ENCODE measurements around the gene C5orf15. TPM values are rescaled to one million over a fixed set of nuclear protein-coding genes. Genes with fewer than 3 reads are reported as not detected.

Gene C5orf15
- total RNA-seq, 2 experiments from 2014 or later = 23.7 to 26.7 TPM

- no peak overlapping the region for H3K4me3 Mint-ChIP-seq
- H3K4me1 Mint-ChIP-seq (ENCODE audit: low read depth) = peaks cover 39% of the 10 kb centered on the region
- no peaks in the 10 kb centered on the region for H3K36me3 Mint-ChIP-seq
- ChIA-PET CTCF (interaction anchor here (1.1 kb wide), 1 partner anchor 10 kb away, joined by 4 read pairs; no protein-coding TSS in a partner anchor), POLR2A (no interaction called here)
- H3K9me3 Mint-ChIP-seq = peaks cover 2% of the 10 kb centered on the region
- DNase-seq = no peak
- no peak overlapping the region for H3K27ac Mint-ChIP-seq
- intact Hi-C loops (cut with micrococcal nuclease) = loop anchor here (5.0 kb wide), 1 partner anchor 248 kb away; no protein-coding TSS in a partner anchor
- no peaks in the 10 kb centered on the region for H3K27me3 Mint-ChIP-seq
Observed at GRCh38 chr5:133934822-133935666, 33.4 kb downstream of the C5orf15 start.

DNA sequence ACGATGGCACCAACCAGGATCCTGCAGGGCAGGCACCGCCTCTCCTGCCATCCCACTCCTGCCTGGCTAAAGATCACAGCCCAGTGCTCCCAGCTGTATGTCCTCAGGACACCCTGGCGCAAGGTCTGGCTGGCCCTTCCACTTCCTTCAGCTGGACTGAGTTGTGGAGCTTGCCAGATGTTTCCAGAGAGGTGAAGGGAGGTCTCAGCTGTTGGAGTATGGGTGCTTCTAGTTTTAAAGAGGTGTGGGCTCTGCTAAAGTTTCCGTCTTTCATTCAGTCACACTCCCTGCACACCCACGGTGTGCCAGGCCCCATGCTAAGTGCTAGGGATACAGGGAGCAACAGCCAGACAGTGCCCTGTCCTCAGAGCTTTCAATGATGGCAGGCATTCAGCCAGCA is 34.1 kb downstream of the C5orf15 start:
- CTCF ChIA-PET = interaction anchor here (1.1 kb wide), 1 partner anchor 10 kb away, joined by 4 read pairs; no protein-coding TSS in a partner anchor

DNA sequence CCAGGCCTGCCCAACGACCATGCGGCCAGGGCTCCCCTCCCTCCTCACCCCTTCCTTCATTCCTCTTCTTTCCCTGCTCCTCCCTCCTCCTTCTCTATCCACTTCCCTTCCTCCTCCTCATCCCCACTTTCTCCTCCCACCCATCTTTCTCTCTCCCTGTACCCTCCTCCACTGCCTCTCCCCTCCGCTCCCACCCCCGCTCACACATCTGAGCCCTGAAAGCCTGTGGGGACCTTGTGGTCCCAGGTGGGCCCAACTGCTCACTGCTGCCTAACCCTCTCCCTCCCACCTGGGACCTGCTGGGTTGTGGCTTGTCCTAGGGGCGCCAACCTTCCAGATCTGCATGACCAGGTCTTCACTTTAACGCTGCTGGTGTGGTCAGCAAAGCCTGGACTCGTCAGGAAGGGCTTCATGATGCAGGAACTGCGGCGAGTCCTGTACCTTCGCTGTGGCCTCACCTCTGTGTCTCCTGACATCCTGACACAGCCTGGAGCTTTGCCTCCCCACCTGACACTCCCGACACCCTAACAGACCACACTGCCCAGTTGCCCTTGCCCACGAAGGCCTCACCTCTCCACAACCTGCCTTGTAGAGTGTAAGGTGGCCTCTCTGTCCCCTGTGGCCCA is 34.6 kb downstream of the C5orf15 start:
- Mint-ChIP-seq H3K36me3 (no peaks in the 10 kb centered on the region), H3K27me3 (no peaks in the 10 kb centered on the region), H3K27ac (no peak overlapping the region), H3K4me3 (no peak overlapping the region), H3K4me1 (ENCODE audit: low read depth) (peaks cover 41% of the 10 kb centered on the region), H3K9me3 (peaks cover 2% of the 10 kb centered on the region)
- intact Hi-C loops (cut with micrococcal nuclease) = loop anchor here (5.0 kb wide), 1 partner anchor 246 kb away; no protein-coding TSS in a partner anchor
- no peak for DNase-seq
- ChIA-PET CTCF (no interaction called here), POLR2A (no interaction called here)

More for the DNA sequence above, 34.1 kb downstream of the C5orf15 start:
- Mint-ChIP-seq H3K4me3 (no peak overlapping the region), H3K4me1 (ENCODE audit: low read depth) (peaks cover 41% of the 10 kb centered on the region), H3K27me3 (no peaks in the 10 kb centered on the region), H3K27ac (no peak overlapping the region), H3K36me3 (no peaks in the 10 kb centered on the region), H3K9me3 (peaks cover 2% of the 10 kb centered on the region)
- intact Hi-C loops (cut with micrococcal nuclease) = loop anchor here (5.0 kb wide), 1 partner anchor 247 kb away; no protein-coding TSS in a partner anchor
- POLR2A ChIA-PET = no interaction called here
- DNase-seq = no peak

GRCh38 chr5:133933169-133933509 is 35.3 kb downstream of the C5orf15 start:
- no peaks in the 10 kb centered on the region for H3K36me3 Mint-ChIP-seq
- intact Hi-C loops (cut with micrococcal nuclease) = loop anchor here (5.0 kb wide), 1 partner anchor 246 kb away; no protein-coding TSS in a partner anchor
- H3K4me1 Mint-ChIP-seq (ENCODE audit: low read depth) = peaks cover 42% of the 10 kb centered on the region
- DNase-seq = no peak
- CTCF ChIA-PET = no interaction called here
- no peaks in the 10 kb centered on the region for H3K27me3 Mint-ChIP-seq
- H3K27ac Mint-ChIP-seq = no peak overlapping the region
- no peak overlapping the region for H3K4me3 Mint-ChIP-seq
- POLR2A ChIA-PET = no interaction called here
- H3K9me3 Mint-ChIP-seq = peaks cover 2% of the 10 kb centered on the region

DNA sequence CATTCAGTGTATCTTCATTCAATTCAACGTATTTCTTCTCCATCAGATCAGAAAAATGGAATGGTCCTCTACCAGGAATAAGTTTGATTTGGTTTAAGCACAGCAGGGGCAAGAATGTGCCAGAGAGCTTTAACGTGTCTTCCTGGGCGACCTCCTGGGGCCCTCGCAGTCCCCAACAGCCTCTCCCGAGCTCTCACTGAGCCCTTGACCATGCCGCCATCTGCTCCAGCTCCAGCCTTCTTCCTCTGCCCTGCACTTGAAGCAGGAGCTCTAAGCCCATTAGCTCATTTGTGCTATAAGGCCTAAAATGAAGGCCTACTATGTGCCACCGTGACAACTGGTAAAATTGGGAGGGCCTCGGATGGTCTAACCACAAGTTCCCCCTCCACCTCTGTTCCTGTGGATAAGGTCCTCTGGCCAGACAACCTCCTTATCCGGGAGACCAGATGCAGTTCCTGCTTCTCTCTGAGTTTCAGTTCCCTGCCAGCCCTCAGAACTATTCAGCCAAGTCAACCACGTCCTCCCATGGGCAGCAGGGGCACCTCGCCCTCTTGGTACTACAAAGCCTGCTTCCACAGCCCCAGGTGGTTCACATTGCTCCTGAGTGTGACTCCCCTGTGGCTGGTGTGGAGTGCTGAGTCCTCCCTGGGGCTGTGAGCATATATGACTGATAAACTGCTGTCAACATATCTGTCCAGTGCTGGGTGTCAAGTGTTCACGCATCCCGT is 35.8 kb downstream of the C5orf15 start:
- intact Hi-C loops (cut with micrococcal nuclease) = loop anchor here (5.0 kb wide), 1 partner anchor 245 kb away; no protein-coding TSS in a partner anchor
- DNase-seq = no peak
- no peaks in the 10 kb centered on the region for H3K36me3 Mint-ChIP-seq
- peaks cover 2% of the 10 kb centered on the region for H3K9me3 Mint-ChIP-seq
- H3K27ac Mint-ChIP-seq = no peak overlapping the region
- POLR2A ChIA-PET = no interaction called here
- H3K4me1 Mint-ChIP-seq (ENCODE audit: low read depth) = peaks cover 46% of the 10 kb centered on the region
- H3K27me3 Mint-ChIP-seq = no peaks in the 10 kb centered on the region
- H3K4me3 Mint-ChIP-seq = no peak overlapping the region
- CTCF ChIA-PET = no interaction called here

DNA sequence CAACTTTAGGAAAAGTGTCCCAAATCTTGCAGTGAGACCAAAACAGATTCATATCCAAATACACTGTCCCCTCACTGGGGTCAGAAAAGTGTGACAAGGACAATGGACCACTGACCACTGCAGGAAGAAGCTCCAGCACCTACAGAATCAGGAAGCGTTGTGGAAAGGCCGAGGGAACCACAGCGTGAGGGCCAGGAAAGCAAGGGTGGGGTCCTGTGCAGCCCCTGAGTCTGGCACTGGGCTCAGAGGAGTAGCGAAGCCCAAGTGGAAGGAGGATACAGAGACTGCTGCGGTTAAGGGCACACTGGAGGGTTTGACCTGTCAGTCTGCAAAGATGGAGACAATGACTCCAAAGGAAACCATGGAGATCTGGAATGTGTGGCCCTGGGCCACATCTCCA is 36.9 kb downstream of the C5orf15 start:
- H3K27me3 Mint-ChIP-seq = no peaks in the 10 kb centered on the region
- no peak for DNase-seq
- CTCF ChIA-PET = no interaction called here
- H3K4me1 Mint-ChIP-seq (ENCODE audit: low read depth) = peaks cover 46% of the 10 kb centered on the region
- H3K9me3 Mint-ChIP-seq = peaks cover under 1% of the 10 kb centered on the region
- H3K27ac Mint-ChIP-seq = no peak overlapping the region
- no peaks in the 10 kb centered on the region for H3K36me3 Mint-ChIP-seq
- POLR2A ChIA-PET = no interaction called here
- no peak overlapping the region for H3K4me3 Mint-ChIP-seq
- intact Hi-C loops (cut with micrococcal nuclease) = loop anchor here (5.0 kb wide), 1 partner anchor 244 kb away; no protein-coding TSS in a partner anchor

GRCh38 chr5:133930813-133931090 is 37.7 kb downstream of the C5orf15 start:
- intact Hi-C loops (cut with micrococcal nuclease) = loop anchor here (1.0 to 5.0 kb wide), 6 partner anchors 9 to 441 kb away; partner anchors contain the start of gene C5orf15
- POLR2A ChIA-PET = interaction anchor here (0.9 to 1.7 kb wide), 3 partner anchors 8 to 73 kb away, joined by 3 to 5 read pairs (median 4); partner anchors contain the start of gene VDAC1

GRCh38 chr5:133930061-133930812 is 38.2 kb downstream of the C5orf15 start:
- Mint-ChIP-seq H3K4me3 (peak overlapping the region; percentile 79), H3K27ac (peak overlapping the region; percentile 98), H3K4me1 (ENCODE audit: low read depth) (peaks cover 47% of the 10 kb centered on the region), H3K27me3 (no peaks in the 10 kb centered on the region), H3K36me3 (no peaks in the 10 kb centered on the region), H3K9me3 (no peaks in the 10 kb centered on the region)
- ChIA-PET CTCF (interaction anchor here (0.7 to 1.6 kb wide), 12 partner anchors 11 to 820 kb away, joined by 3 to 6 read pairs (median 4); no protein-coding TSS in a partner anchor), POLR2A (interaction anchor here (0.6 to 1.7 kb wide), 7 partner anchors 9 to 74 kb away, joined by 3 to 5 read pairs (median 3); partner anchors contain the start of gene VDAC1)
- peak; percentile 88 for DNase-seq
- intact Hi-C loops (cut with micrococcal nuclease) = loop anchor here (1.0 to 5.0 kb wide), 6 partner anchors 9 to 441 kb away; partner anchors contain the start of gene C5orf15

More at GRCh38 chr5:133930813-133931090, 37.7 kb downstream of the C5orf15 start:
- Mint-ChIP-seq H3K9me3 (no peaks in the 10 kb centered on the region), H3K4me1 (ENCODE audit: low read depth) (peaks cover 46% of the 10 kb centered on the region), H3K27ac (peak overlapping the region; percentile 98), H3K36me3 (no peaks in the 10 kb centered on the region), H3K27me3 (no peaks in the 10 kb centered on the region), H3K4me3 (peak overlapping the region; percentile 79)
- CTCF ChIA-PET = interaction anchor here (0.8 to 1.6 kb wide), 9 partner anchors 12 to 820 kb away, joined by 3 to 6 read pairs (median 4); no protein-coding TSS in a partner anchor
- DNase-seq = no peak

DNA sequence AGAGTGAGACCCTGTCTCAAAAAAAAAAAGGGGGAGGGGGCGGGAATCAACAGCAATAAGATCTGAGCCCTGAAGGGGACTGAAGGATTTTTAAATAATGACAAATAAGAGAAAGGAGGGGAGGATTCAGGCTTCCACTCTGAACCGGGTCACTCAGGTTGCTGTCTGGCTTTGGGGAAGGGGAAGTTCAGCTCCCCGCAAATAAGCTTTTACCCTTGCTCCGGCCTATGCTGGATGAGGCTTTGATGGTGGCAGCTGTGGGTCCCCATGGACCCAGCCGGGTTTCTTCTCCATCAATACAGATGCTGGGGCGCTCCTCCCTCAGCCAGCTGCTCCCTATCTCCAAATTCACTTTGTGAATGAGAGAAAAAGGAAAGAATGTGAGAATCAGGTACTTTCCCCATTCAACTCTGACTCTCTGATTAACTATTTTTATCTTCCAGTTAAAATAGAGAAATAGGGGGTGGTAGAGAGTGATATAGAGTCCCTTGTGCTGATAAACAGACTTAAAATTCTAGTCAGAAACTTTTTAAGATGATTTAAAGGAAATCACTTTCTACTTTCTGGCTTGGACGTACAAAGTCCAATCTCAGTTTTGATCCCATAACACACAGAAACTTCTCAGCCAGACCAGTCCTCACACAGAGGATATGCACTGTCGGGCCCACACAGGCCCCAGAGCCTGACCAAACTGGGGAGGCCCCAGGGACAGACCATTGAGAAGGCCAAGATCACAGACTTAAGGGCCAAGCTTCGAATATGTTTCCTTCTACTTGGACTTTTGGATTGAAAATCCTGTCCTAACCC is 39.6 kb downstream of the C5orf15 start:
- intact Hi-C loops (cut with micrococcal nuclease) = no loop called here
- H3K4me1 Mint-ChIP-seq (ENCODE audit: low read depth) = peaks cover 48% of the 10 kb centered on the region
- no peaks in the 10 kb centered on the region for H3K36me3 Mint-ChIP-seq
- ChIA-PET POLR2A (interaction anchor here (1.0 to 1.7 kb wide), 2 partner anchors 59 to 75 kb away, joined by 3 to 5 read pairs; partner anchors contain the start of gene VDAC1), CTCF (interaction anchor here (0.9 to 1.1 kb wide), 2 partner anchors 9 to 15 kb away, joined by 3 read pairs; no protein-coding TSS in a partner anchor)
- H3K27me3 Mint-ChIP-seq = no peaks in the 10 kb centered on the region
- peak overlapping the region; percentile 98 for H3K27ac Mint-ChIP-seq
- H3K9me3 Mint-ChIP-seq = no peaks in the 10 kb centered on the region
- H3K4me3 Mint-ChIP-seq = peak overlapping the region; percentile 38
- peak; percentile 33 for DNase-seq

GRCh38 chr5:133927300-133928180 is 40.9 kb downstream of the C5orf15 start:
- DNase-seq = no peak
- peaks cover 46% of the 10 kb centered on the region for H3K4me1 Mint-ChIP-seq (ENCODE audit: low read depth)
- no peaks in the 10 kb centered on the region for H3K36me3 Mint-ChIP-seq
- no peaks in the 10 kb centered on the region for H3K9me3 Mint-ChIP-seq
- intact Hi-C loops (cut with micrococcal nuclease) = no loop called here
- peak overlapping the region; percentile 98 for H3K27ac Mint-ChIP-seq
- H3K27me3 Mint-ChIP-seq = no peaks in the 10 kb centered on the region
- CTCF ChIA-PET = interaction anchor here (0.9 to 1.1 kb wide), 2 partner anchors 8 to 16 kb away, joined by 3 read pairs; no protein-coding TSS in a partner anchor
- H3K4me3 Mint-ChIP-seq = no peak overlapping the region
- POLR2A ChIA-PET = no interaction called here

Data from activated CD4-positive, alpha-beta memory T cell treated with anti-CD3 and anti-CD28 coated beads for 36 hours (primary cell).